COLO668 (cell line): ENCODE results near the gene IL12RB2.
A peak's percentile ranks its signal among the peaks of the same experiment; 100 is the strongest.

Experiments
- DNase-seq: peaks from one replicate; lab custom pipeline; 2025; ENCODE audit not compliant: unreplicated experiment; lab: John Stamatoyannopoulos, UW

The IL12RB2 gene, protein sequence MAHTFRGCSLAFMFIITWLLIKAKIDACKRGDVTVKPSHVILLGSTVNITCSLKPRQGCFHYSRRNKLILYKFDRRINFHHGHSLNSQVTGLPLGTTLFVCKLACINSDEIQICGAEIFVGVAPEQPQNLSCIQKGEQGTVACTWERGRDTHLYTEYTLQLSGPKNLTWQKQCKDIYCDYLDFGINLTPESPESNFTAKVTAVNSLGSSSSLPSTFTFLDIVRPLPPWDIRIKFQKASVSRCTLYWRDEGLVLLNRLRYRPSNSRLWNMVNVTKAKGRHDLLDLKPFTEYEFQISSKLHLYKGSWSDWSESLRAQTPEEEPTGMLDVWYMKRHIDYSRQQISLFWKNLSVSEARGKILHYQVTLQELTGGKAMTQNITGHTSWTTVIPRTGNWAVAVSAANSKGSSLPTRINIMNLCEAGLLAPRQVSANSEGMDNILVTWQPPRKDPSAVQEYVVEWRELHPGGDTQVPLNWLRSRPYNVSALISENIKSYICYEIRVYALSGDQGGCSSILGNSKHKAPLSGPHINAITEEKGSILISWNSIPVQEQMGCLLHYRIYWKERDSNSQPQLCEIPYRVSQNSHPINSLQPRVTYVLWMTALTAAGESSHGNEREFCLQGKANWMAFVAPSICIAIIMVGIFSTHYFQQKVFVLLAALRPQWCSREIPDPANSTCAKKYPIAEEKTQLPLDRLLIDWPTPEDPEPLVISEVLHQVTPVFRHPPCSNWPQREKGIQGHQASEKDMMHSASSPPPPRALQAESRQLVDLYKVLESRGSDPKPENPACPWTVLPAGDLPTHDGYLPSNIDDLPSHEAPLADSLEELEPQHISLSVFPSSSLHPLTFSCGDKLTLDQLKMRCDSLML

GRCh38 chr1:67307251-67308060 lies at the start of gene IL12RB2:
Gene IL12RB2 (plus strand): TSS chr1:67307873. CDS start chr1:67320369, 12,496 bp downstream.
- DNase-seq: peak; percentile 62

GRCh38 chr1:67261680-67262079 lies 46.0 kb upstream of the IL12RB2 start:
- DNase-seq: no peak

DNA sequence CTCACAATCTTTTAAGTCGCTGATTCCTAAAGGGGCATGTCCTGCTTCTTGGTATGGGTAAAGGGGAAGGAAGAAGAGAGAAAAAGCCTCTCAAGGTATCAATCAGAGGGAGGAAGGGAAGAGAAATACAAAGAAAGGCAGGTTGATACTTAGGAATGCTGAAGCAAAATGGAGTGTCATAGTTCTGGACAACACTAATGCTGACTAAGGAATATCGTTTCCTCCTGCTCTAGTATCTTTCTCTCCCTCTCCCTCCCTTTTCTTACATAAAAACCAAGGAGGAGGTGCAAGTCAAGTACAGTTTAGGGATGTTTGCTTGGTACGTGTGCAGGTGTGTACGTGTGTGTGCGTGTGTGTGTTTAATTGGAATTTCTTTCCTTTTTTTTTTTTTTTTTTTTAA lies 44.9 kb upstream of the IL12RB2 start:
- no peak for DNase-seq

- no peak for DNase-seq
Observed at GRCh38 chr1:67264152-67264551, 43.5 kb upstream of the IL12RB2 start.

GRCh38 chr1:67264899-67265298 lies 42.8 kb upstream of the IL12RB2 start:
- DNase-seq: no peak

DNA sequence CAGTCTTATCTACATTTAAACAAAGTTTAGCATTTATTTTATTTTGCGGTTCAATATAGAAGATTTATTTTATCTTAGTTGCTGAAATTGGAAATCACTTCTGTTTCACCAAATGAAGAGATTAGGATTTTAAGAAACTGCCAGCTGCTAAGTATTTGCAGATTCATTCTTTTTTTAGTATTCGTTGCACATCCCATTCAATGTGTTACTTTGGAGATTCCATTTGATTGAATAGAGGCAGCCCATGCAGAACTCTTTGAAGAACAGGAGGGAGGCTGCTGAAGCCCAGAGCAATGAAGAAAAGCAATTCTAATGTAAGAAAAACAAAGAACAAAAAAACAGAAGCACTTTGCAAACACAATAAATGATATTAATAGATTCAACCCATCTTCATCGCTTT lies 38.6 kb upstream of the IL12RB2 start:
- no peak for DNase-seq

GRCh38 chr1:67270541-67270940 lies 37.1 kb upstream of the IL12RB2 start:
- no peak for DNase-seq

GRCh38 chr1:67273591-67273990 lies 34.1 kb upstream of the IL12RB2 start:
- DNase-seq: no peak

GRCh38 chr1:67274623-67275325 lies 32.9 kb upstream of the IL12RB2 start:
- DNase-seq: no peak

- no peak for DNase-seq
Observed at GRCh38 chr1:67280696-67281095, 27.0 kb upstream of the IL12RB2 start.

GRCh38 chr1:67281244-67281643 lies 26.4 kb upstream of the IL12RB2 start:
- DNase-seq: no peak

GRCh38 chr1:67285780-67286488 lies 21.7 kb upstream of the IL12RB2 start:
- DNase-seq: no peak

GRCh38 chr1:67290236-67290635 lies 17.4 kb upstream of the IL12RB2 start:
- no peak for DNase-seq

DNA sequence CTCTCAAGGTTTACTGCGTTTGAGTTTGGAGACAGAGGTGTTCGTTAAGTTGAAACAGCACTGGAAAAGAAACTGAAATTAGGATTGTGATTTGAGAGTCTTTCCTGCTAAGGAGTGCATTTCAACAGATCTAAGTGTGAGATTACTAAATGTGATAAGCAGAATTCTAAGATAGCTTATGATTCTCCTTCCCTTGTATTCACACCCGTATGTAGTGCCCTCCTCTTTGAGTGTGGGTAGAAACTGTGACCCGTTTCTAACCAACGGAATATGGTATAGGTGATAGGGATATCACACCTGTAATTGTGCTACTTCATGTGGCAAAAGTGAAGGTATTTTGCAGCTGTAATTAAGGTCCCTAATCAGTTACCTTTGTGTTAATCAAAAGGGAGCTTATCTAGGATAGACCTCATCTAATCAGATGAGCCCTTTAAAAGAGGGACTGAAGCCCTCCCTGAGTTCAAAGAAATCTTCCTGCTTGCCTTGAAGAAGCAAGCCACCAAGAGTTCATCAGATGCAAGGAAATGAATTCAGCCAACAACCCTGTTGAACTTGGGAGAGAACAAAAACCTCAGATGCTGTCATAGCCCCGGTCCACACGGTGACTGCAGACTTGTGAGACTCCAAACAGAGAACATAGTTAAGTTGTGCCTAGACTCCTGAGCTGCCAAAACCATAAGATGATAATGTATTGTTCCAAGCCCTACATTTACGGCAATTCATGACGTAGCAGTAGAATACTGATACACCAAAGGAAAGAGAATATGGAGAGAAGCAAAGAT lies 12.6 kb upstream of the IL12RB2 start:
- DNase-seq: no peak

- DNase-seq: no peak
Observed at GRCh38 chr1:67298762-67299161, 8.9 kb upstream of the IL12RB2 start.

GRCh38 chr1:67299296-67299695 lies 8.4 kb upstream of the IL12RB2 start:
- no peak for DNase-seq

DNA sequence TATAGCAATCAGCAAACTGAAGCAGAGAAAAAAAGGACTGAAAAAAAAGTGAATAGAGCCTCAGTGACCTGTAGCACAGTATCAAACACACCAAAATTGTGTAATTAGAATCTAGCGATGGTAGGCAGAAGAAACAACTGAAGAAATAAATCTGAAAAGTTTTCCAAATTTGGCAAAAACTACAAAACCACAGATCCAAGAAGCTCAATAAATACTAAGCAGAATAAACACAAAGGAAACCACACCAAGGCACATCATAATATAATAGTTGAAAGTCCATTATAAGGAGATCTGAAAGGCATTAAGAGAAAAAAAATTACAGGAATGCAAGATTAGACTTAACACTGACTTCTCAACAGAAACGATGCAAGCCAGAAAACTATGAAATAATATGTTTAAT lies 7.1 kb upstream of the IL12RB2 start:
- DNase-seq: no peak

DNA sequence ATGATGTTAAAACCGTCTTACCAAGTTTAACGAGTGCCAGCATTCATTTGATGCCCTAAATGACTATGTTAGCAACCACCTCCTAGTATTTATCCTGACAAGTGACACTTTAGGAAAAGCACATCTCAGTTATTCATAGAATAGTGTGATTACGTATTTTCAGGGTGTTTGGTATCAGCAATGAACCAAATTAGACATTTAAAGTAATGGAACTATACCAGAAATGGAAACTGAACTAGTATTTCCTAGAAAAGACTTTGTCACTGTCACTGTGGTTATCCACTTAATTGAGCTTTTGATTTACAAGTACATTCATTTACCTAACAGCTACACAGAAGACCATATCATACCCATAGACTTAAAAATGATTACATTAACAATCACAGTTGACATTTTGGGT lies 3.6 kb upstream of the IL12RB2 start:
- DNase-seq: no peak

DNA sequence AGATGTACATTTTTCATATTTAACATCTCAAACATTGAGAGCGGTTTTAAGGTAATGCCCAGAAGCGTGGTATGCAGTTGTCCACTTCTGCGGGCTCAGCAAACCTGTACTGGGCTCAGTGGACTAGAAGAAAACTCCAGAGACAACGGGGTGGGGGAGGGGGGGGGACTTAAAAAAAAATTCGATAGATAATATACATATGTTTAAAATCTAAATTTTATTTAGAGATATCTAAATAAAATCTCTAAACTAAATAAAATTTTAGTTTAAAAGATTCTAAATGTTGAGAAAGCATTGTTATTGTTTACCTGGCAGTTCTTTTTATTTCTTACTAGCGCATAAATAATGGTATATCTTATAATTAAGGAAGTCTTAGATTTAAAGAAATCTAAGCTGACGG lies 1.1 kb upstream of the IL12RB2 start:
- DNase-seq: no peak
